Measurements from ENCODE around the gene XXYLT1.
"Not testable (repeated sequence)": the region's sequence is repeated elsewhere in the genome, so short reads cannot be mapped to it uniquely, and the experiment has no call there.

XXYLT1 gene, protein sequence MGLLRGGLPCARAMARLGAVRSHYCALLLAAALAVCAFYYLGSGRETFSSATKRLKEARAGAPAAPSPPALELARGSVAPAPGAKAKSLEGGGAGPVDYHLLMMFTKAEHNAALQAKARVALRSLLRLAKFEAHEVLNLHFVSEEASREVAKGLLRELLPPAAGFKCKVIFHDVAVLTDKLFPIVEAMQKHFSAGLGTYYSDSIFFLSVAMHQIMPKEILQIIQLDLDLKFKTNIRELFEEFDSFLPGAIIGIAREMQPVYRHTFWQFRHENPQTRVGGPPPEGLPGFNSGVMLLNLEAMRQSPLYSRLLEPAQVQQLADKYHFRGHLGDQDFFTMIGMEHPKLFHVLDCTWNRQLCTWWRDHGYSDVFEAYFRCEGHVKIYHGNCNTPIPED

GRCh38 chr3:195270817-195271409 is at the start of gene XXYLT1:
TSS of gene XXYLT1 (minus strand) at chr3:195271159. CDS start at chr3:195271058, 101 bp downstream.
- DNase-seq (ENCODE audit: low spot score): peak; percentile 97

GRCh38 chr3:195319060-195319459 is 48.1 kb upstream of the XXYLT1 start:
- DNase-seq (ENCODE audit: low spot score): no peak

DNA sequence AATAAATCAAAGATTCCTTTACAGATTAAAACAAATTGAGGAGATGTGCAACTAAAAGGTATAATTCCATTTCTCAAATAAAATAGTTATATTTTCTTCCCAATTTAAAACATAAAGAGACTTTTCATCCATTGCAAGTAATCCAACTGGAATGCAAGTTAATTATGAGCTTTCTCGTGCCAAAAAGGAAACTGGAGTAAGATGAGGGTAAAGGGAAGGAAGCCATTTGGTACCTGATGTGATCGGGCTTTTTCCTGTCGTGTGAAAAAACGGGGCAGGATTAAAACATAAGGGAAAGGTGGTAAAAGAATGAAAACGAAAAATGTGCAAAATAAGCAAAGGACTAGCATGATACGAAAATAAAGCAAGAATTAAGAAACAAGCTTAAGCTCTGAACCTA is 41.8 kb upstream of the XXYLT1 start:
- no peak for DNase-seq (ENCODE audit: low spot score)

DNA sequence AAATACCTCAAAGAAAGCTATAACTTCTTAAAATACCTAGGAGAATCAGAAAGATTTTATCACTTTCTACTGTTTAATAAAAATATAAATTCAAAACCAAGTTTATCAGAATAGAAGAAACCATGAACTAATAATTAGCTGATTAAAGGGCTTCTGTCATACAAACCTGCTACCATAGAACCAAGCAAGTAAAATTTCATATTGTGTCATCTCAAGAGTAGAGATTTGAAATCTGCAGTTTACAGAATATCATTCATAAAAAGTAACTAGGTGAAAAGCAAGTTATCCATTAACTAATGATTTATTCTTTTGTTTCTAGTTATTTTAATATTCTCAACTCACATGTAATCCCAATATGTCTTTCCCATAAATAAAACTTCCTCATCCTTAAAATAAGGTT is 36.8 kb upstream of the XXYLT1 start:
- no peak for DNase-seq (ENCODE audit: low spot score)

GRCh38 chr3:195306369-195306768 is 35.4 kb upstream of the XXYLT1 start:
- DNase-seq (ENCODE audit: low spot score): no peak

GRCh38 chr3:195302431-195302830 is 31.5 kb upstream of the XXYLT1 start:
- DNase-seq (ENCODE audit: low spot score): no peak

DNA sequence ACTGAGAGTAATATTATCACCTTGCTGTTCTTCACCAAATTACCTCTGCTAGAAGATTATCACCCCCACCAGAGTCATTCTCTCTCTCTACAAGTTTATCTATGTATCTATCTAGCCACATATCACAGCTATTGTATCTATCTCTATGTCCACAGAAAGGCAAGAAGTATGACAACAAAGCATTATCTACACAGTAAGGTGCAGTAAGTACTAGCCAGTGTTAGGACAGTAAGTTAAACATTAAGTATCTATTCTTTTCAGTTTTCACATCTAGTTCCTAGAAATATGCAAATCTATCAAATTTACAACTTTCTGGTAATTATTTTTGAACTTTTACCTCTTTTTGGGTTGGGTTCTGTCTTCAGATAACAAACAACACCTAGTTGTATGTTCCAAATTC is 26.5 kb upstream of the XXYLT1 start:
- no peak for DNase-seq (ENCODE audit: low spot score)

GRCh38 chr3:195296662-195297061 is 25.7 kb upstream of the XXYLT1 start:
- DNase-seq (ENCODE audit: low spot score): no peak

- no peak for DNase-seq (ENCODE audit: low spot score)
Measured at GRCh38 chr3:195291121-195291520, 20.2 kb upstream of the XXYLT1 start.

DNA sequence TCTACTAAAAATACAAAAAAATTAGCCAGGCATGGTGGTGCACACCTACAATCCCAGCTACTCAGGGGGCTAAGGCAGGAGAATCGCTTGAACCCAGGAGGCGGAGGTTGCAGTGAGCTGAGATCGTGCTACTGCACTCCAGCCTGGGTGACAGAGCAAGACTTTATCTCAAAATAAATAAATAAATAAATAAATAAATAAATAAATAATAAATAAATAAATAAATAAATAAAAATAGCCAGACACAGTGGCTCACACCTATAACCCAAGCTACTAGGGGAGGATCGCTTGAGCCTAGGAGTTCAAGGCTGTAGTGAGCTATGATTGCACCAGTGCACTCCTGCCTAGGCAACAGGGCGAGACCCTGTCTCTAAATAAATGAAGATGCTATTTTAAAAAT is 19.7 kb upstream of the XXYLT1 start:
- not testable (repeated sequence) for DNase-seq (ENCODE audit: low spot score)

- no peak for DNase-seq (ENCODE audit: low spot score)
Measured at GRCh38 chr3:195286115-195286872, 15.3 kb upstream of the XXYLT1 start.

GRCh38 chr3:195285372-195285771 is 14.4 kb upstream of the XXYLT1 start:
- no peak for DNase-seq (ENCODE audit: low spot score)

- no peak for DNase-seq (ENCODE audit: low spot score)
Measured at GRCh38 chr3:195284842-195285241, 13.9 kb upstream of the XXYLT1 start.

DNA sequence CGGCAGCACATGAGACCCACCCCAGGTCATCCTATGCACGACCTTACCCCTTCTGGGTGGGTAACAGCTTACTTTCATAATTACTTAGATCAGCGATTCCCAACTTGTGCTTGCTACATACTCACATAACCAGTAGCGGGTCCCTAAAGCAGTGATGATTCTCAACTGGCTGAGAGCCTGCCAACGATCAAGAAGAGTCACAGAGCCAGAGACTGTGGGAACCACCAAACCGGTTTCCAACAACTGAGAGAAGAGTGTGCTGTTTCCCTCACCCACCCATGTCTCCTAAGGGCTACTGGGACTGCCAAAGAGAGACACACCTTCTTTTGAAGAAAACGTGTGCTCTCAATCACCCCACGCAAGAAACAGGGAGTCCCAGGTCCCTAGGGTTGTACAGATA is 12.0 kb upstream of the XXYLT1 start:
- DNase-seq (ENCODE audit: low spot score): no peak

DNA sequence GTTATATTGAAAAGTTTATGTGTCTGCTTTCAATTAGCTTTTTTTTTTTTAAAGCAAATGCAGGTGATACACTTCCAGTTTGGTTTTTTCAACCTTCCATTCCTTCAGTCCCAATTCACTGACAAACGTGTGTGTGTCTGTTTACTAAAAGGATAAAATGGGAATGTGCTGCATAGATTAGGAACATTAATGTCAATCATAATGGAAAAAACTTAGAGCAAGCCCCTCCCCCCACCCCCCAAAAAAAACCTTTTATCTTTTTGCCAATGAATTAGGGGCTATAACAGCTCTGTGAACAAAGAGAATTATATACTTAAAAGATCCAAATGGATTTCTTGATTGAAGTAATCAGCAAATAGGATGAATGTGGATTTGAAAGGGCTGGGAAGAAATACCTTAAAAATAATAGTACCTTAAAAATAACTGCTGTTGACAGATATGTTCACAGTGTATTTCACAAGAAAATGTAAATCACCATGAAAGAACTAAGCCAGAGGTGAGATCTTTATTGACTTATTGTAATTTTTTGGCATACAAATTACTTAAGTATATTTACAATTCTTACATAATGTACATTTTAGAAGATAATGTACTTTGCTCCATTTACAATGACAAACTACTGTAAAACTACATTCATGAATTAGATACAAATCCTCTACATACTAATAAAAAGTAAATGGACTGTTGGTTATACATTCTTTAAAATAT is 3.5 kb upstream of the XXYLT1 start:
- no peak for DNase-seq (ENCODE audit: low spot score)

DNA sequence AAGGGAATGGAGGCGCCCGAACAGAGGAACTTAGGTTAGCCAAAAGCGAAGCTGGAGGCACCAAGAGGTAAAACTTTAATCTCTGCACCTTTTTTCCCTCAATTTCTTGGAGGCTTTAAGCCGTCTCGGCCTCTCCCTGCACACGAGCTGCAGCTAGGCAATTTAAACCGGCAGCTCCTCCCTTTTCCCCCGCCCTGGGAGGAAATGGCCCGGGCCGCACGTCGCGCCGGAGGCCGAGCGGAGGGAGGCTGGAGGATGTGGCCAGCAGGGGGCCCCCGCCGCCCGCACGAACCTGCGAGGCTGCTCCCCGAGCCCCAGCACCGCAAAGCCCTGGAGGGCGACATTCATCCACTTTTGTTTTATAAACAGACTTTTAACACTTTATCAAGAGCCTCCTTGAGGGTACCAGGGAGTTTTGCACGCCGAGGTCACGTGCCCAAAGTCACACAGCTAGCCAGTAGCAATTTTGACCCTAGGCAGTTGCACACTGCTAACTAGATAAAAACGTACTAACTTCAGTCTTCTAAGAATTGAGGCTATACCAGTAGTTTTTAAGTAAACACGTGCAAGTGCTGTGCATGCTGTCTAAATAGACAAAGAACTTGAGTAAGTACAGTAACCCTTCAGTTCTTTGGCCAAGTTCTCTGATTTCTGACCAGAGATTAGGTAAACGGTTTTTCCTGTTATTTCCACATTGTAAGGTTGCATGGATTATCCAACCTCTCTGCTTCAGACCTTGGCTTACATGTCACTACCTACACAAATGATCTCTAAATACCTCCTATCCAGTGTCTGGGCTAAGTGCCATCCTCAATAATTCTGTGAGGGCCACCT is 668 bp upstream of the XXYLT1 start:
- DNase-seq (ENCODE audit: low spot score): peak; percentile 96

- peak; percentile 57 for DNase-seq (ENCODE audit: low spot score)
Measured at GRCh38 chr3:195270079-195270816, 711 bp downstream of the XXYLT1 start.

GRCh38 chr3:195269375-195270078 is 1.4 kb downstream of the XXYLT1 start:
- DNase-seq (ENCODE audit: low spot score): no peak

GRCh38 chr3:195268576-195269309 is 2.2 kb downstream of the XXYLT1 start:
- DNase-seq (ENCODE audit: low spot score): no peak

Data from GM03348 (cell line).